GM12801 (cell line): ENCODE results near the gene VEZF1.

Source experiments
- TF ChIP-seq, protein P1 (sequence below): IDR thresholded peaks from one replicate; pipeline ENCODE4 v1.5.1; 2011; ENCODE audit warnings: control low read depth; ENCODE audit not compliant: insufficient read length; ENCODE audit errors: extremely low read depth

The VEZF1 gene

DNA sequence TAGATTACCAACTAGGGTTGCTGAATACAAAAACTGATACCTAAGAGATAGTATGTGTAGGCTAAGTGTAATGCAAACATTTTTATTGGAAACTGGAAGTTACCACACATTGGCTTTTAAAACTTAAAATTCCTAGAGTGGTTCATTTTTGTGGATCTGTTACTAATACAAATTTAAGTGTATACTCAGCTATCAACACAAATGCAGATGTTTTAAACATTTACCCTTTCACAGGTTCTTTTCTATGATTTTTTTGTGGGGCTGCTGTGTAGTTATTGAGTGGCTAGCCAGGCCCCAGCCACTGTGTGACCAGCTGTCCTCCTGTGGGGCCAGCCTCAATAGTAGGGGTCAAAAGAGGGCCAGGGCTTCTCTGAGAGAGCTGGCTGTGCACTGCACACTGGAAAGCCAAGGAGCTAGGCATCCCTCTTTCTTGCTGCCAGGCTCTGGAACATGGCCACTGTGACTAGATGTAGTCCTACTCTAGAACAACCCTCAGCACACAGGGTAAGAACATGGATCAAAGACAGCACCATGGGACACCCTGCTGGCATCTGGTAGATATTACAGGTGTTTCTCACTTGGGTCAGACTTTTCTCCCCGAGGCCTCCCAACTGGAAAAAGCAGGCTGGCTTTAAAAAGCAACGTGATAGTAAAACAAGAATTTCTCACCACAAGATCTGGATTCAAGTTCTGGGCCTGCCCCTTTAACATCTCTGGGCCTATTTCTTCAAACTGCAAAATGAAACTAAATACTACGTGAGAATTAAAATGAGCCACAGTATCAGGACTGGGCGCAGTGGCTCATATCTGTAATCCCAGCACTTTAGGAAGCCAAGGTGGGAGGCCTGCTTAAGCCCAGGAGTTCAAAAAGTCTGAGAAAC, 7.3 kb upstream of the VEZF1 start:
- TF ChIP-seq, protein P1, sequence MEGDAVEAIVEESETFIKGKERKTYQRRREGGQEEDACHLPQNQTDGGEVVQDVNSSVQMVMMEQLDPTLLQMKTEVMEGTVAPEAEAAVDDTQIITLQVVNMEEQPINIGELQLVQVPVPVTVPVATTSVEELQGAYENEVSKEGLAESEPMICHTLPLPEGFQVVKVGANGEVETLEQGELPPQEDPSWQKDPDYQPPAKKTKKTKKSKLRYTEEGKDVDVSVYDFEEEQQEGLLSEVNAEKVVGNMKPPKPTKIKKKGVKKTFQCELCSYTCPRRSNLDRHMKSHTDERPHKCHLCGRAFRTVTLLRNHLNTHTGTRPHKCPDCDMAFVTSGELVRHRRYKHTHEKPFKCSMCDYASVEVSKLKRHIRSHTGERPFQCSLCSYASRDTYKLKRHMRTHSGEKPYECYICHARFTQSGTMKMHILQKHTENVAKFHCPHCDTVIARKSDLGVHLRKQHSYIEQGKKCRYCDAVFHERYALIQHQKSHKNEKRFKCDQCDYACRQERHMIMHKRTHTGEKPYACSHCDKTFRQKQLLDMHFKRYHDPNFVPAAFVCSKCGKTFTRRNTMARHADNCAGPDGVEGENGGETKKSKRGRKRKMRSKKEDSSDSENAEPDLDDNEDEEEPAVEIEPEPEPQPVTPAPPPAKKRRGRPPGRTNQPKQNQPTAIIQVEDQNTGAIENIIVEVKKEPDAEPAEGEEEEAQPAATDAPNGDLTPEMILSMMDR, result no peak

DNA sequence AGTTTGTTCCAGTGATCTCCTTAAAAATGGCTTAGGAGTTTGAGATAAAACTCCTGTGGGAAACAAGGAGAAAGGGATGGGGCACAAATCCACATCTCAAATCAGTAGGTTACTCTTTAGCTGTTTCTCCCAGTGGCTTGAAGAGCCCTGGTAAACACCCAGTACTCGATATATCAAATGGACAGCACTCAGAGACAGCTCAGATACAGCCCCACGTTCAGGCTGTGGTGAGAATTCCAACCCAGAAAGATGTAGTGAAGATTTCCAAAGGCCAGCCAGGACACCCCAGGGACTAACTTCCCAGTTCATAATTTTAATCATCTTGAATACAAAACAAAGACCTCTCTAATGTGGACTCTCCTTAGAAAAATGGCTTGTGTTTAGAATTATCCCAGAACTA, 6.4 kb upstream of the VEZF1 start:
- TF ChIP-seq, protein P1, result no peak

DNA sequence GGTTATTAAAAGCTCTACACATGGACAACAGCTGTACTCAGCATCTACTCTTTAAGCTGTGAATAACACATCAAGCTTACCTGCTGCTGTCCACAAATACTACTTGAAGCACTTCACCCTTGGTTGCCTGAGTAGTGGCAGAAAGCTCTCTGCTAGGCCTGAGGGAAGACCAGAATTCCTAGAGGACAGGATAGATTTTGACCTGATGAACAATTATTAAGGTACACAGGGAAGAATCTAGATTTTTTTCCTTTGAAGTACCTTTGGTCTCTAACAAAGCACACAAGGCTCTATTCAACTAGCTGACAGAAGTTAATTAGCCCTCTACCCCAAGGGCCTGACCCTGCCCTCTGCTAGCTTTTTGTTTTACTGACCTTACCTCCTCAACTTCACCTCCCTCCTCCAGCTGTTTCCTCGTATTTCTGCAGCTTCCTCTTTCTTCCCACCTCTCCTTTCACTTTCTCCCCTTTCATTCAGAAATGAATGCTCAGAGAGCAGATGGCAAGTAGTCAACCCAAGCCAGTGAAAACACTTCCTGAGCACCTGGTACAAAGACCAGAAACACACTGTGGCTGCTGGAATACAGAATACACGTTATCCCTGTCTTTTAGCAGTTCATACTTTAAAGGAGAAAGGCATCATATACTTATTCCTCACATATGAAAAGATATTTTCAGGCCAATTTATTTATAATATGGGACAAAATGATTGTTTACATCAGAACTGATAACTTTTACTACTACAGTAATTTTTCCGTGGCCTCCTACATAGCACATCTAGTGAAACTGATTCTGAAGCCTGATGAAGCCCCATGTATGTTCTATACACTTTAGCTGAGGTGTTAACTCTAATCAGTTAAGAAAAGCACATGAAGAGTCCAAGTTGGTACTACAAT, 5.7 kb upstream of the VEZF1 start:
- TF ChIP-seq, protein P1, result no peak

DNA sequence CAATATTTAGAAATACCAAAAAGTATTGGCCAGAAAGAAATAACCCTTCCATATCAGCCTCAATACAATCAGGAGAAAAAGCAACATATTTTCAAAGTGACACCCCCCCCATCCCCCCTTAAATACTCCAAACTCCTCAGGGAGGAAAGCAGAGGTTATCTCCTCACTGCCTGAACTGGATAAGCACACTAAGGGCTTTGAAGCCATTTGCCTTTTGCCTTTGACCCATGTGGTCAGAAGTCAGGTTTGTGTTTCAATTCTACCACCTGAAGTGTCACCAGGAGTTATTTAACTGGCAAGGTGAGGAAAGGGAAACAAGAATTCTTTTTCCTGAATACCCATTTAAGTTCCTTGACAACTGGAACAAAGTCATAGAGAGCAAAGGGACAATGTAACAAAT, 3.5 kb upstream of the VEZF1 start:
- TF ChIP-seq, protein P1, result no peak

DNA sequence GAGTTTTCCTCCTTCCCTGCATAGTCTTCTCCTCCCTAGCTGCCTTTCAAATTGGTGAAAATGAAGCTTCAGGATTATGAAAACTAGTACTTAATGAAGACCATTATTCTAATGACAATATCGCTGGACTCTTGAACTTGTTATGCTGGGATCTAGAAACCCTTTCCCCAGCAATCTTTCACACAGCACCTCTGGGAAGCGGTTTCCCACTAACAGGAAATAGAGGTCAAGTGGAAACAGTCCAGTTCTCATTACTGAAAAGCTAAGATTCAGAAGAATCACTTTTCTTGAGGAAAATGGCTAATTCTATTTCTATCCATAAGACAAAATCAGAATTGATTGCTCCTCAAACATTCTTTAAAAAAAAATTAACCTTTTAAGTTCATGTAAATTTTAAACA, 2.0 kb upstream of the VEZF1 start:
- TF ChIP-seq, protein P1, result no peak

DNA sequence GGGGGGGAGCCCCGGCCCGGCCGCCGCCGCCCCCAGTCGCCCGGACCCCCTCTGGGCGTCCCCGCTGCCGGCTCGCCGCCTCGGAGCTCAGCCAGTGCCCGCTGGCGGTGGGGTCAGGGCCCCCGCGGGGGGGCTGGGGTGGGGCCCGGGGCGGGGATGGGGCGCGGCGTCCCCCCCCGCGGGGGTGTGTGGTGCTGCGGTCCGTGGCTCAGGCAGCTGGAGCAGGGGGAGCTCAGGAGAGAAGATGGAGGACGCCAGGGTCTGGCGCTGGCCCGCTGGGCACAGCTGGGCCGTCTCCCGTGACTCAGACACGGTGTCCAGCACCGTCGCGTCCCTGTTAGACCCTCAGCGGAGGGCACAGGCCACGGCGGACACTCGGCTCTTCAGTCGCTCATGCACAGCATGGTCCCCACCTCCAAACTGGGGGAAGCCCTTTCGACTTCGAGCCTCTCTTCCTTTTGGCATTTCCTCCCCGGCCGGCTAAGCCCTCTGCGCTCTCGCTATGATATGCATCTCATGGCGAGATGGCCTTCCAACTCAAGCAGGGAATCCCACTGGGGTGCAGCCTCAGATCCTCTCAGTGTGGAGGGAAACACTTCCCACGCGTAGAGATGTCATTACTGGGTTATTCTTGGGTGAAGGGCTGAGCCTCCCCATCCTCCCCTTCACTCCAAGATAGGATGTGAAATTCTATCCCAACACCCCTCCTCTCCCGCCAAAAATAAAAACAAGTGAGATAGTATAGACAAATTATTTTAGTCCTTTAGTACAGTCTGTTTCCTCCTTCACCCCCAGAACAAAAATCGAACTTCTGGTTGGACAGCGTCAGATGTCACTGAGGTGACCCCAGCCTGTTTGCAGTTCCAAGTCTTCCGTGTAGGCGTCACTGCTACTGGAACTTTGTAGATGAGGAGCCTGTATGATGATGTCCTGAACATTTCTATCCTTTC, 522 bp upstream of the VEZF1 start:
- TF ChIP-seq, protein P1, result no peak
